SK-N-SH treated with all-trans-retinoic acid at 6 μM for 48 hours (cell line): Measurements from ENCODE around the gene KIF24.

ENCODE experiments used
- CREB5 ChIP-seq: fragments of 250-450 bp; sonication (Bioruptor Pico); IDR thresholded peaks from 2 replicates; pipeline ENCODE4 v1.5.1; 2020; ENCODE audit warnings: low read depth, mild to moderate bottlenecking, moderate library complexity
- ISL1 ChIP-seq: fragments of 250-450 bp; sonication (Bioruptor Pico); IDR thresholded peaks from 2 replicates; pipeline ENCODE4 v2.1.2; 2022; ENCODE audit warnings: mild to moderate bottlenecking, moderate library complexity
- OSR1 ChIP-seq: fragments of 250-450 bp; sonication (Bioruptor Pico); IDR thresholded peaks from 2 replicates; pipeline ENCODE4 v1.8.0; 2022; ENCODE audit warnings: moderate library complexity, mild to moderate bottlenecking, inconsistent platforms
- ZNF565 ChIP-seq: fragments of 450-650 bp; formaldehyde crosslinking; conservative IDR thresholded peaks from 2 replicates; pipeline ENCODE4 v1.5.0; 2020; ENCODE audit warnings: low read depth, mild to moderate bottlenecking, moderate library complexity

GRCh38 chr9:34310215-34310614, 18.9 kb downstream of the KIF24 start:
- TF ChIP-seq OSR1 (CRISPR knock-in tag) (no peak), CREB5 (CRISPR knock-in tag) (no peak), ZNF565 (CRISPR knock-in tag) (no peak), ISL1 (CRISPR knock-in tag) (no peak)
